ENCODE measurements around the gene FAM83G. TPM values are rescaled to one million over a fixed set of nuclear protein-coding genes. Genes with fewer than 3 reads are reported as not detected.

The FAM83G gene
- total and polyA plus RNA-seq, 8 donors: 8.2 to 41.1 (median 14.2) TPM

GRCh38 chr17:18978050-18978449, 26.5 kb downstream of the FAM83G start:
- Histone ChIP-seq H3K4me1 (peaks cover 10 to 32% (median 26%) of the 10 kb centered on the region in 4 donors), H3K27ac (no peak overlapping the region), H3K4me3 (no peak overlapping the region), H3K9me3 (no peaks in the 10 kb centered on the region), H3K36me3 (peaks cover 24 to 50% (median 41%) of the 10 kb centered on the region in 4 donors), H3K27me3 (no peaks in the 10 kb centered on the region)
- DNase-seq: no peak
- intact Hi-C loops (cut with DNase I; ENCODE audit: low total_unique reads): no loop called here
- 55 to 90% (median 86%) methylated on average over 5 to 13 of the region's 13 CpGs for WGBS, 5 donors
- no peak for TF ChIP-seq POLR2AphosphoS5 (IDR thresholded peaks at IDR 0.05)
- no peak for TF ChIP-seq CTCF (IDR thresholded peaks at IDR 0.05)
- no peak for TF ChIP-seq POLR2A (IDR thresholded peaks at IDR 0.05)
- TF ChIP-seq EP300 (IDR thresholded peaks at IDR 0.05): no peak

GRCh38 chr17:18977646-18978045, 26.9 kb downstream of the FAM83G start:
- Histone ChIP-seq H3K4me1 (peaks cover 9 to 28% (median 22%) of the 10 kb centered on the region in 4 donors), H3K36me3 (peaks cover 24 to 52% (median 45%) of the 10 kb centered on the region in 4 donors), H3K27ac (no peak overlapping the region), H3K9me3 (no peaks in the 10 kb centered on the region), H3K4me3 (no peak overlapping the region), H3K27me3 (no peaks in the 10 kb centered on the region)
- intact Hi-C loops (cut with DNase I; ENCODE audit: low total_unique reads): no loop called here
- TF ChIP-seq EP300 (IDR thresholded peaks at IDR 0.05) (no peak), POLR2A (IDR thresholded peaks at IDR 0.05) (no peak), CTCF (IDR thresholded peaks at IDR 0.05) (no peak)
- 79 to 91% (median 86%) methylated on average over 6 to 19 of the region's 19 CpGs for WGBS, 5 donors
- DNase-seq: no peak

- no peaks in the 10 kb centered on the region for H3K9me3 ChIP-seq
- WGBS, 5 donors: 70 to 87% (median 73%) methylated on average over 4 of the region's 4 CpGs
- no peak for DNase-seq
- intact Hi-C loops (cut with DNase I; ENCODE audit: low total_unique reads): no loop called here
- TF ChIP-seq POLR2A (IDR thresholded peaks at IDR 0.05): no peak
- no peak for TF ChIP-seq EP300 (IDR thresholded peaks at IDR 0.05)
- TF ChIP-seq CTCF (IDR thresholded peaks at IDR 0.05): no peak
- TF ChIP-seq POLR2AphosphoS5 (IDR thresholded peaks at IDR 0.05): no peak
- H3K27me3 ChIP-seq: no peaks in the 10 kb centered on the region
- H3K4me3 ChIP-seq: no peak overlapping the region
- H3K4me1 ChIP-seq: peaks cover 3 to 22% (median 16%) of the 10 kb centered on the region in 4 donors
- peaks cover 24 to 55% (median 48%) of the 10 kb centered on the region in 4 donors for H3K36me3 ChIP-seq
- no peak overlapping the region for H3K27ac ChIP-seq
Measured at GRCh38 chr17:18977021-18977420, 27.5 kb downstream of the FAM83G start.

GRCh38 chr17:18976201-18976600, 28.4 kb downstream of the FAM83G start:
- no peaks in the 10 kb centered on the region for H3K27me3 ChIP-seq
- H3K4me1 ChIP-seq: peaks cover 0 to 15% (median 9%) of the 10 kb centered on the region in 4 donors
- intact Hi-C loops (cut with DNase I; ENCODE audit: low total_unique reads): no loop called here
- H3K36me3 ChIP-seq: peaks cover 24 to 63% (median 56%) of the 10 kb centered on the region in 4 donors
- no peak for TF ChIP-seq POLR2AphosphoS5 (IDR thresholded peaks at IDR 0.05)
- no peak for TF ChIP-seq CTCF (IDR thresholded peaks at IDR 0.05)
- no peak for TF ChIP-seq POLR2A (IDR thresholded peaks at IDR 0.05)
- TF ChIP-seq EP300 (IDR thresholded peaks at IDR 0.05): no peak
- H3K4me3 ChIP-seq: no peak overlapping the region
- no peaks in the 10 kb centered on the region for H3K9me3 ChIP-seq
- no peak overlapping the region for H3K27ac ChIP-seq
- 56 to 73% (median 65%) methylated on average over 4 of the region's 4 CpGs for WGBS, 5 donors
- no peak for DNase-seq
